ENCODE measurements around the gene P4HA3. TPM values are rescaled to one million over a fixed set of nuclear protein-coding genes. Genes with fewer than 3 reads are reported as not detected.

P4HA3 gene
- total RNA-seq, result 2.7 TPM in 1 of 2 replicates, not detected in the other

DNA sequence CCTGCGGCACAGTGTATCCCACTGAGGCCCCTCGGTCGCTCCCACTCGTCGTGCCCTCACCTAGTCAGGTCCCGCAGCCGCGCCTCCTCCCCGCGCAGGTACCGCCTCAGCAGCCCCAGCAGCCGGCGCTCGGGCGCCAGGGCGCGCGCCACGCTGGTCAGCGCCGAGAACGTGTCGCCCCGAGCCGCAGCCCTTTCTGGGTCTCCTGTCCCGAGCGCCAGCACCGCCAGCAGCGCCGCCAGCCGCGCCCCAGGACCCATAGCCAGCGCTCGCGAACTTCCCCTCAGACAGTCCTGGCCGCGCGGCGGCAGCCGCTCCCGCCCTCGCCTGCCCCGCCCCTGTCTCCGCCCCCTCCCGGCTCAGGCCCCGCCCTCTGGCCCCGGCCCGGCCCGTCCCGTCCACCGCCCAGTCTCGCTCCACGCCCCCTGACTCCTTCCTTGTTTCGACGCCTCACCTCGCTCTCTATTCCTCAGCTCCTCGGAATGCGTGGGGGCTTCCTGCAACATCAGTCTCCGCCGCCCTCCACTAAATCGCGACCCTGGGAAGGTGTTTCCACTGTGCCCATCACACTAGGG is at the start of gene P4HA3:
Gene P4HA3 (minus strand): TSS at position 289 of the 575 bp plus-strand sequence. CDS start 29 bp downstream, at position 260.

Other genes starting within 250 kb of the P4HA3 start
- gene C2CD3, start 140.6 kb downstream of the P4HA3 start, total RNA-seq, result 3.9 and 4.9 TPM in 2 replicates
- 22.2 and 23.6 TPM in 2 replicates for gene PPME1, start 140.4 kb downstream of the P4HA3 start, total RNA-seq
- 0.64 and 8.7 TPM in 2 replicates for gene PGM2L1, start 86.8 kb upstream of the P4HA3 start, total RNA-seq
- 0.48 TPM in 1 of 2 replicates, not detected in the other for gene KCNE3, start 155.9 kb upstream of the P4HA3 start, total RNA-seq
- gene LIPT2, start 182.1 kb upstream of the P4HA3 start, total RNA-seq, result 2.9 and 3.6 TPM in 2 replicates